Stimulated activated CD4-positive, alpha-beta T cell treated with anti-CD3 and anti-CD28 coated beads, Interleukin-2, amount 100 ng/mL, for 24 hours (primary cell): Measurements from ENCODE around the gene SGTA.

Experiments
- DNase-seq, 2 donors: peaks; one replicate each; pipeline ENCODE4 v3.0.0-alpha.2; 2020

SGTA gene

GRCh38 chr19:2809387-2810140 is 26.5 kb upstream of the SGTA start:
- DNase-seq: no peak

DNA sequence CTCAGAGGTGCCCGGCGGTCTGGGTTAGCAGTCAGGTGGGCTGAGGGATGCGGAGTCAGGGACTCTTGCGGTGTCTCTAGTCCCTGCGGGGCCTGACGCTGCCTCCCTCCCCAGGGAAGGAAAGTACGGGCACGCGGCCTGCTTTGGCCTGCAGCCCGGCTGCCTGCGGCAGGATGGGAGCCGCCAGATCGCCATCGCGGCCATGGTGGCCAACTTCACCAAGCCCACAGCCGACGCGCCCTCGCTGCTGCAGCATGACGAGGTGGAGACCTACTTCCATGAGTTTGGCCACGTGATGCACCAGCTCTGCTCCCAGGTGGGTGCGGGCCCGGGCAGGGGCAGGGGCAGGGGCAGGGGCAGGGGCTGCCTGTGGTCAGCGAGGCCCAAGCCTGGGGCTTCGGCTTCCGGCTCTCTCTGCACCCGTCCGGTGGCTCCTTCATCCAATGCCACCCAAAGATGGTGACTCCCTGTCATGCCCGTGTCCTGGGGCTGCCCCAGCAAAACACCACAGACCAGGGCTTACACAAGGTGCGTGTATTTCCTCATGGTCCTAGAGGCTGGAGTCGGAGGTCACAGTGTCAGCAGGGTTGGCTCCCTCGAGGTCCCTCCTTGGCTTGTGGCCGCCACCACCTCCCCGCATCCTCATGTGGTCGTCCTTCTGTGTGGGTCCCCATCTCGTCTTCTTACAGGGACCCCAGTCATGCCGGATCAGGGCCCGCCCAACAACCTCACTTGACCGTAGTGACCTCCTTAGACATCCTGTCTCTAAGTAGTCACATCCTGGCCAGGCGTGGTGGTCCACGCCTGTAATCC is 25.3 kb upstream of the SGTA start:
- no peak for DNase-seq

- no peak for DNase-seq
Measured at GRCh38 chr19:2807379-2808128, 24.5 kb upstream of the SGTA start.

- no peak for DNase-seq
Measured at GRCh38 chr19:2806736-2807378, 23.8 kb upstream of the SGTA start.

- no peak for DNase-seq
Measured at GRCh38 chr19:2805991-2806649, 23.0 kb upstream of the SGTA start.

DNA sequence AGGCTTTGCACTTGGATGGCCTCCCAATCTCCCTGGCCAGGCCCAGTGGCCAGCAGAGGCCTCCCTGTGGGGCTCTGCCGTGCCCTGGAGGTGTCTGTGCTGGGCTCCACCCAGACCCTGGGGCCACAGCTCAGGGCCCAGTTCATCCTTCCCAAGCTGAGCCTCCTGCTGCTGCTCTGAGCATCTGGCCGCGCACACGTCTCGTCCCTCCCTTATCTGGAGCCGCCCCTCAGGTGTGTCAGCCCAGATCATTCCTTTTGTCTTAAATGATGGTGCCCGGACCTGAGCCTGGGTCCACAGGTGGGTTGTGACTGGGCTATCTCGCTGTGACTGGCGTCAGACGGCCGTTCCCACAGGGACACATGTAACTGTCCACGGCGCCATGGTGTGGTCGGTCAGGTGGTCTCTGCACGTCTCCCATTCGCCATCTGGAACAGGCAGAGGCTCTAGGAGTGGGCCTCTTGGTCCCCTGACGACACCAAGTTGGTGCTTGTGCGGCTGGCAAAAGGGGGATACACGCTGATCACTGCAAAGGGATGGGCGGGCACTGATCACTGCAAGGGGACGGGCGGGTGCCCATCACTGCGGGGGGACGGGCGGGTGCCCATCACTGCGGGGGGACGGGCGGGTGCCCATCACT is 22.3 kb upstream of the SGTA start:
- no peak for DNase-seq

DNA sequence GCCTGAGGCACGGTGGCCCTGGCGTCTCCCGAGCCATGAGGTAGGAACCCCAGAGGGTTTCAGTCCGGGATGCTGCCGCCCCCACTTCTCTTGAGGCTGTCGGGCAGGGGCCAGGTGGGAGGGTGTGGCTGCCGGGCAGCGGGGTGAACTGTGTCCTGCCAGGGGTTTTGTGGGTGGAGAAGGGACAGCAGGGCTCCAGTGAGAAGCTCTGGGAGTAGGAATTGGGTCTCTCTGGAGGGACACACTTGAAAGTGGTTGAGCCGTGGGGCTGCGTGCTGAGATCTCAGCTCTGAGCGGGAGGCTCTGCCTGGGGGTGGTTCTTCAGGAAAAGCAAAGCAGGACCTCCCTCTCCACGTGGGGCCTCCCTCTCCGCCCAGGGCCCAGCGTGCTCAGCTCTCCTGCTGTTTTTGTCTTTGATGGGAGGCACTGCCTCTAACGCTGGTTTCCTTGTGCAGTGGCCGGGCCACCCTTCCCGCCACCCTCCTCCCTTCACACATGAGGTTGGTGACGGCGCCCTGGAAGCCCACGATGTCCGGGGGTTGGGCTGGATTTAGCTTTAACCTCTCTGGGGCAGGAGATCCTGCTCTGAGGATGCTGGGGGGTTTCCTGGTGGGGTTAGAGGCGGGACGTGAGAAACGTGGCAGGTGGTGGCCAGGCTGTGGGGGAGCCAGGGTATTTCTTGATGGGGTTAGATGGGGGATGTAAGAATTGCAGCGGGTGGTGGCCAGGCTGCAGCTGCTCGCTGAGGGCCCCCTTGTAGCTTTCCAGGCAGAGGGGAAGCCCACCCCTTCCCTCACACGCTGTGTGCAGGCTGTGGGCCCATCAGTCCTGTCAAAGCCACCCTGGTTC is 21.3 kb upstream of the SGTA start:
- no peak for DNase-seq

DNA sequence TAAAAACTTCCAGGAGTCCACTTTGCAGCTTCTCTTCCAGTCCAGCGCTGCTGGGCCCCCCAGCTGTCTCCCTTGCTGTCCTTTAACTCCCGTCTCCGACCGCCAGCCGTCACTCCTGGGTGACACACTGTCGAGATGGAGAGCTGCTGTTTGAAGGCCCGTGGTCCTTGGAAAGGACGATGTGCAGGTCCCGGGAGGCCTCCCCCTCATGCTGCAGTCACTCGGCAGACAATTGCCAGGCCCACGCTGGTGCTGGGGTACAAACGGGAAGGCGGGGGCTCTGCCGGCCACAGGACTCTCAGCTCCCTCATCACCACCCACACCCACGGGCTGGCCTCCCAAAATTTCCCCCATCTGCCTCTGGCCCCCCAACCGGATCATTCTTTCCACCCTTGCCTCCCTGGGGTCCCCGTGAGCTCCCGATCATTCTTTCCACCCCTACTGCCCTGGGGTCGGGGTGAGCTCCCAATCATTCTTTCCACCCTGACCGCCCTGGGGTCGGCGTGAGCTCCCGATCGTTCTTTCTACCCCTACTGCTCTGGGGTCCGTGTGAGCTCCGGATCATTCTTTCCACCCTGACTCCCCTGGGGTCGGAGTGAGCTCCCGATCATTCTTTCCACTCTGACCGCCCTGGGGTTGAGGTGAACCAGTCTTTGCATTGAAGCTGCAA is 20.5 kb upstream of the SGTA start:
- DNase-seq: no peak

GRCh38 chr19:2802826-2803225 is 19.8 kb upstream of the SGTA start:
- DNase-seq: no peak

- no peak for DNase-seq
Measured at GRCh38 chr19:2800506-2800905, 17.4 kb upstream of the SGTA start.

- DNase-seq: no peak
Measured at GRCh38 chr19:2799273-2800020, 16.4 kb upstream of the SGTA start.

DNA sequence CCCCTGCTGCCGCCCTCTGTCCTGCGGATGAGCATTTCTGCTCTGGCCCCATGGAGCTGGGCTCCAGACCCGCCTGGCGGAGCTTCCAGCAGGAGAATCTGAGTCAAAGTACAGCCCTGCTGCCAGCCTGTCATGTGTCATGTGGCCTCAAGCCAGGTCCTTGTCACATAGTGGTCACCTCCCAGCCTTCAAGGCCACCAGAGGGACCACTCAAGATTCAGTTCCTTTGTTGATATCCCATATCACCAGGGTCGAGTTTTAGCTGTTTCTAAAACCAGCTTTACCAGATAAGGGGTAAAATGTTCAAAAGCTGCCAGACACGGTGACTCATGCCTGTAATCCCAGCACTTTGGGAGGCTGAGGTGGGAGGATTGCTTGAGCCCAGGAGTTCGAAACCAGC is 15.7 kb upstream of the SGTA start:
- DNase-seq: no peak

DNA sequence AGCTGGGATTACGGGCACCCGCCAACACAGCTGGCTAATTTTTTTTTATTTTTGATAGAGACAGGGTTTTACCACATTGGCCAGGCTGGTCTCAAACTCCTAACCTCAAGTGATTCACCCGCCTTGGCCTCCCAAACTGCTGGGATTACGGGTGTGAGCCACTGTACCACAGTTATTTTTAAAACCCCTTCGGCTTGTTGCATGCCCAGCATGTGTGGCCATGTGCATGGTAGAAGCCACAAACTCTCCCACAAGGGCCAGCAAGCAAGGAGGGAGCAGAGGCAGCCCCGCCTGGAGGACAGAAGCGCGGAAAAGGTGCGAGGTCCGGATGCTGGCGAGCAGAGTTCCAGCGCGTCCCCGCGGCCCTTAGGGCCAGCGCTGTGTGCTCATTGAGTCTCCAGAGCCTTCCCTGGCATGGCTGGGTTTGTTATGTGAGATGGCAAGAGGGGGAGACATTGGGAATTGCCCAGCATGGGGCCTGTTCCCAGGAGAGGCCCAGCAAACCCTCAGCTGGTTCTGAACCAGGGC is 15.1 kb upstream of the SGTA start:
- no peak for DNase-seq

DNA sequence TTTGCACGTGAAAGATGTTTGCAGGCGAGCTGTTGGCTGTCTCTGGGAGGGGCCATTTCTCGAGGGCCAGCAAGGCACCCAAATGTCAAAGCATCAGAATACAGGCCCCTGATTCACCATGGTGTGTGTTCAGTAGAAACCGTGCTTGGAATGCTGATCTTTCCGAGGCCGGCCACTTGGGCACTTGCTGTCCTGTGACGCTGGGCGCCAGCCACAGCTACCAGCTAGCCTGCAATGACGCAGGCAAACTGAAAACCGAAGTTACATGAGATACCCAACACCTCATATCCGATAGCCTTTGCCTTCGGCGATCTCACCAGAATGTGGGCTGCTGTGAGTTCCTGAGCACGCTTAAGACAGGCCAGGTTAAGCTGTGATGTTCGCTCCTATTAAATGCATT is 14.2 kb upstream of the SGTA start:
- no peak for DNase-seq

DNA sequence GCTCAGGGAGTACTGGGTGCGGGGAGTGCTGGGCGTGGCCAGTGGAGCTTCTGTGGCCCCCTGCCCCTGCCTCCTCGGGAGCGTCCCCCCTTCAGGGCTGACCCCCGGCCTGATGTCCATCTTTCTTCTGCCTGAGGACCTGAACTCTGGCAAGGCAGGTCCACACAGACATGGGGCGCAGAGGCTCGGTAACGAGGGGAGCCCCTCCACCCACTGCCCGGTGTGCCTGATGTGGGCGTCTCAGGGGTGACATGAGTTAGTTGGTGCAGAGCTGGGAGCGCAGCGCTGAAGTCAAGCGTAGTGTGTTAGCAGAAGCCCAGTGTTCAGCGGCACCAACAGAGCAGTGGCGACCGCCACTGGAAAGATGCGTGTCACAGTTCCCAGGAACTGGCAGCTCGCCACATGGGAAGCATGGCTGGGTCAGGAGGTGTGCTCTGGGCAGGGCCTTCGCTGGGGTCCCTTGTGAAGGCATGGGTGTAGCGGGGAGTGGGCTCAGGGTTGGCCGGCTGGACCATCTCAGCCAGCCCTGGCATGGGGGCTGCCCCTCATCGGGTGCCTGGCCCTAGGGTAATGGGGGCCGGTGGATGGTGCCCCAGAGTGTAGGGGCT is 13.7 kb upstream of the SGTA start:
- no peak for DNase-seq

- no peak for DNase-seq
Measured at GRCh38 chr19:2795827-2796658, 13.0 kb upstream of the SGTA start.

DNA sequence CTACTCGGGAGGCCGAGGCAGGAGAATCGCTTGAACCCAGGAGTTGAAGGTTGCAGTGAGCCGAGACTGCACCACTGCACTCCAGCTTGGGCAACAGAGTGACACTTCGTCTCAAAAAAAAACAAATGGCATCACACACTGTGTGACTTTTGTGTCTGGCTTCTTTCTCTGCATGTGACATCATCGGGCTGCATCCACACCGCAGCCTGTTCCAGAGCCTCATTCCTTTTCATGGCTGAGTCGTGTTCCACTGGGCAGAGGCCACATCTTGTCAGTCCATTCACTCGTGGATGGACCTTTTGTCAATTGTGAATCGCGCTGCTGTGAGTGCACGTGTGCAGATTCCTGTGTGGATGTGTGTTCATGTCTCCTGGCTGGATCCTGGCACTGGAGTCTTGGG is 10.5 kb upstream of the SGTA start:
- DNase-seq: no peak

- DNase-seq: no peak
Measured at GRCh38 chr19:2793126-2793525, 10.1 kb upstream of the SGTA start.
